Muscle layer of duodenum (tissue), 2 donors: ENCODE measurements around the gene NMNAT2.

Experiments
- H3K27ac ChIP-seq: one replicate; pipeline ENCODE4 v1.7.0; 2013; ENCODE audit warnings: mild to moderate bottlenecking, low read length
- H3K27me3 ChIP-seq: one replicate; pipeline ENCODE4 v1.7.0; 2013; ENCODE audit warnings: low read depth, mild to moderate bottlenecking, control low read depth, low read length
- H3K36me3 ChIP-seq, 2 donors: one replicate each; pipeline ENCODE4 v1.7.0; 2013; ENCODE audit warnings: low read length in 2 of 2, control low read depth in 1 of 2, mild to moderate bottlenecking in 1 of 2; ENCODE audit not compliant: insufficient read depth in 2 of 2, control insufficient read depth in 1 of 2
- H3K4me1 ChIP-seq, 2 donors: one replicate each; pipeline ENCODE4 v1.7.0; 2013; ENCODE audit warnings: low read length in 2 of 2, mild to moderate bottlenecking in 2 of 2, control low read depth in 1 of 2, moderate library complexity in 1 of 2; ENCODE audit not compliant: insufficient read depth in 2 of 2, control insufficient read depth in 1 of 2
- H3K4me3 ChIP-seq, 2 donors: one replicate each; pipeline ENCODE4 v1.7.0; 2013; ENCODE audit warnings: low read length in 2 of 2, low read depth in 1 of 2, mild to moderate bottlenecking in 1 of 2
- H3K9me3 ChIP-seq, 2 donors: one replicate each; pipeline ENCODE4 v1.7.0; 2013; ENCODE audit warnings: low read length in 2 of 2, control low read depth in 1 of 2, mild to moderate bottlenecking in 1 of 2; ENCODE audit not compliant: control insufficient read depth in 1 of 2
- donor health status: healthy.

The NMNAT2 gene

DNA sequence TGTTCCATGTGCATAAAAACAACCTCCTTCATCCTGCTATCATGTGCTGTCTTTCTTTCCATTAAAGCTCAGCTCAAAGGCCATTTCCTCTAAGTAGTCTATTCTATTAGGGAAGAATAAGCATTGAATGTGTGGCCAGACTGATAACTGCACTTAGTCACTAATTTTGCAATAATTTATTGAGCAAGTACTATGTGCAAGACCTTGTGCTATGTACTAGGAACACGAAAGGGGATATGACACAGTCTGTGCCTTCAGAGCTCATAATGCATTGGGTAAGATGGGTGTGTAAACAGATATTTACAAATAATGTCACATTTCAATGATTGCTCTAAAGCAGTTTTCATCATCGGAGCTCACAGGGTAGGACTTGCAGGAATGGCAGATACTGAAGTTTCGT lies 54.2 kb downstream of the NMNAT2 start:
- no peak overlapping the region for H3K4me3 ChIP-seq
- no peaks in the 10 kb centered on the region for H3K36me3 ChIP-seq
- no peak overlapping the region for H3K27ac ChIP-seq

GRCh38 chr1:183361081-183361480 lies 57.1 kb downstream of the NMNAT2 start:
- Histone ChIP-seq H3K27ac (no peak overlapping the region), H3K27me3 (no peaks in the 10 kb centered on the region), H3K9me3 (no peaks in the 10 kb centered on the region), H3K4me3 (no peak overlapping the region), H3K36me3 (no peaks in the 10 kb centered on the region), H3K4me1 (no peaks in the 10 kb centered on the region)

More for the DNA sequence above, 54.2 kb downstream of the NMNAT2 start:
- H3K9me3 ChIP-seq = no peaks in the 10 kb centered on the region
- H3K27me3 ChIP-seq = no peaks in the 10 kb centered on the region
- H3K4me1 ChIP-seq = no peaks in the 10 kb centered on the region

GRCh38 chr1:183360473-183360872 lies 57.7 kb downstream of the NMNAT2 start:
- no peaks in the 10 kb centered on the region for H3K27me3 ChIP-seq
- H3K4me3 ChIP-seq = no peak overlapping the region
- no peak overlapping the region for H3K27ac ChIP-seq
- H3K36me3 ChIP-seq = no peaks in the 10 kb centered on the region
- no peaks in the 10 kb centered on the region for H3K4me1 ChIP-seq
- no peaks in the 10 kb centered on the region for H3K9me3 ChIP-seq

GRCh38 chr1:183356534-183357182 lies 61.5 kb downstream of the NMNAT2 start:
- Histone ChIP-seq H3K9me3 (no peaks in the 10 kb centered on the region), H3K36me3 (no peaks in the 10 kb centered on the region), H3K27ac (no peak overlapping the region), H3K4me1 (no peaks in the 10 kb centered on the region), H3K4me3 (no peak overlapping the region), H3K27me3 (no peaks in the 10 kb centered on the region)

DNA sequence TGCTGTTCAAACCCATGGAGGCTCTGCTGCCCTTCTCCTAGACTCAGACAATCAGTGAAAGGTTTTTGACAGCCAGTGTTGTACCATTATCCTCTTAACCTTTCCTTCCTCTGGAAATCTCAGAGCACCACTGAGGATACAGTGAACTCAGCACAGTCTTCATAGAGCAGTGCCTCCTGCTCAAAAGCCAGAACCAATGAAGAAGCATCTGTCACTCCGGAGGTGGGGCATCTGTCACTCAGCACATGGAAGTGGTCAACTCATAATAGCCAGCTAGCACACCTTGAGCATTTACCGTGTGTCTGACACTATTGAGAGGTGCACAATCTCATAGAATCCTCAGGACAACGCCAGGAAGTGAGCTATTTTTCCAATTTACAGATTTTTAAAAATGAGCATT lies 62.4 kb downstream of the NMNAT2 start:
- H3K36me3 ChIP-seq = no peaks in the 10 kb centered on the region
- no peak overlapping the region for H3K4me3 ChIP-seq
- no peaks in the 10 kb centered on the region for H3K4me1 ChIP-seq
- no peaks in the 10 kb centered on the region for H3K9me3 ChIP-seq
- no peaks in the 10 kb centered on the region for H3K27me3 ChIP-seq
- H3K27ac ChIP-seq = no peak overlapping the region

GRCh38 chr1:183355181-183355580 lies 63.0 kb downstream of the NMNAT2 start:
- H3K4me3 ChIP-seq = no peak overlapping the region
- H3K4me1 ChIP-seq = peaks cover 0 to under 1% of the 10 kb centered on the region in 2 donors
- no peaks in the 10 kb centered on the region for H3K9me3 ChIP-seq
- no peaks in the 10 kb centered on the region for H3K36me3 ChIP-seq
- no peak overlapping the region for H3K27ac ChIP-seq
- H3K27me3 ChIP-seq = no peaks in the 10 kb centered on the region

DNA sequence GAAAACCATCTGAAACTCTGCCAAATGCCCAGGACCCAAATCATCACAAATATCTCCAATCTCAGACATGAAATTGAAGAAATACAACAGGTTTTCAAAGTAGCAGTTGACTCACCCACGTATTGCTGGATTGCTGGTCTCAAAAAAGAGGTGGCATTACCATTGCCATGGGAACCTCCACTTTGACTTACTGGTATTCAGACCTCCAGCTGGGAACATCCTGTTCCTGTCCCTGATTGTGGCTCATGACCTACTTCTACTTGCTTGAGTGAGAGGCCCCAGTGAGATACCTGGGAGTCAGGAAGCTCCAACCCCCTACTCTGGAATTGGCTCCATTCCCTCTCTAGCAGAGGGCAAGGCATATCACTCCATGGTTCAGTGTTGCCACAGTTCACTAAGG lies 64.6 kb downstream of the NMNAT2 start:
- H3K27me3 ChIP-seq = no peaks in the 10 kb centered on the region
- no peak overlapping the region for H3K27ac ChIP-seq
- H3K4me1 ChIP-seq = peaks cover 0 to 15% of the 10 kb centered on the region in 2 donors
- H3K36me3 ChIP-seq = no peaks in the 10 kb centered on the region
- H3K9me3 ChIP-seq = no peaks in the 10 kb centered on the region
- H3K4me3 ChIP-seq = no peak overlapping the region

- Histone ChIP-seq H3K36me3 (no peaks in the 10 kb centered on the region), H3K27me3 (no peaks in the 10 kb centered on the region), H3K27ac (no peak overlapping the region), H3K9me3 (no peaks in the 10 kb centered on the region), H3K4me1 (peaks cover 0 to 22% of the 10 kb centered on the region in 2 donors), H3K4me3 (peak overlapping the region in 1 of 2 donors; percentile 13)
Observed at GRCh38 chr1:183349201-183349711, 68.9 kb downstream of the NMNAT2 start.

- Histone ChIP-seq H3K4me3 (no peak overlapping the region), H3K27ac (no peak overlapping the region), H3K27me3 (no peaks in the 10 kb centered on the region), H3K4me1 (peaks cover 0 to 22% of the 10 kb centered on the region in 2 donors), H3K9me3 (no peaks in the 10 kb centered on the region), H3K36me3 (no peaks in the 10 kb centered on the region)
Observed at GRCh38 chr1:183346276-183346732, 71.9 kb downstream of the NMNAT2 start.

GRCh38 chr1:183339556-183340167 lies 78.5 kb downstream of the NMNAT2 start:
- Histone ChIP-seq H3K9me3 (no peaks in the 10 kb centered on the region), H3K4me1 (no peaks in the 10 kb centered on the region), H3K27me3 (no peaks in the 10 kb centered on the region), H3K36me3 (no peaks in the 10 kb centered on the region), H3K27ac (no peak overlapping the region), H3K4me3 (no peak overlapping the region)

DNA sequence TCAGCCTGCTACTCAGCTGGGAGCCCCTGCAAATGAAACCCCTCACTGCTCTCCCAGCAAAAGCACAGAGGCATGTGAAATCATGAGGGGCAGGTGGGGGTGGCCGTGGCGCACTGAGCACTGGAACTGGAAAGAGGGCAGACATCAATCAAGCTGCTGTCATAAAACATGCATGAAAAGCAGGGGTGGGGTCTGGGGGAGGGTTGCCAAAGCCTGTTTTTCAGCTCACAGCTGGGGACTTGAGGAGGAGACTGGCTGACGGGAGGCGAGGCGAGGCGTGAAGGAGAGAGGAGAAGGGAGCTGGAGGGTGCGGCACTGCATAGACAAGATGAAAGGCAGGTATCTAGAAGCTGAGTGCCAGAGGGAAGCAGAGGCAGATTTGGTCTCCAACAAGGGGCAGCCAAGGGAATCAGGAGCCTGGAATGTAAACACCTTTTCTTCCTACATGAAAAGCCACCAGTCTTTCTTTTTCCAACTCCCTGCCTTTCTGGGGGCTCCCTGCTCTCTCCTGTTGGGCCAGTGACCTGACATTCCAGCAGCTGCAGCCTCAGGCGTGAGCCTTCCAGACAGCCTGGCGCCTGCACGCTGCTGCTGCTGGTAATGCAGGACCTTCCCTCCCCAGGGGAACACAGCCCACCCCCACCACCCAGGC lies 87.0 kb downstream of the NMNAT2 start:
- Histone ChIP-seq H3K9me3 (no peaks in the 10 kb centered on the region), H3K27ac (no peak overlapping the region), H3K27me3 (no peaks in the 10 kb centered on the region), H3K36me3 (no peaks in the 10 kb centered on the region), H3K4me3 (no peak overlapping the region), H3K4me1 (peaks cover 3 to 30% of the 10 kb centered on the region in 2 donors)
